Large intestine (tissue), 3 donors: ENCODE data around the gene ANKRD16. TPM values are rescaled to one million over a fixed set of nuclear protein-coding genes. Genes with fewer than 3 reads are reported as not detected.
"Not testable (repeated sequence)": the region's sequence is repeated elsewhere in the genome, so short reads cannot be mapped to it uniquely, and the experiment has no call there.

Experiments
- DNase-seq, 2 donors: peaks; one replicate each; pipeline versions ENCODE4 v3.0.0 to v3.0.0-alpha.2; 2013
- H3K27ac ChIP-seq: one replicate; pipeline ENCODE4 v1.5.1; 2013; ENCODE audit warnings: low read length
- H3K27me3 ChIP-seq: 2 replicates; pipeline ENCODE4 v1.6.1; 2013; ENCODE audit warnings: low read length; ENCODE audit not compliant: control insufficient read depth, insufficient read depth
- H3K36me3 ChIP-seq: 2 replicates; pipeline ENCODE4 v1.6.1; 2013; ENCODE audit warnings: low read length; ENCODE audit not compliant: control insufficient read depth, insufficient read depth
- H3K4me1 ChIP-seq: one replicate; pipeline ENCODE4 v1.6.1; 2013; ENCODE audit warnings: low read length; ENCODE audit not compliant: control insufficient read depth, insufficient read depth
- H3K4me3 ChIP-seq: one replicate; pipeline ENCODE4 v1.5.1; 2013; ENCODE audit warnings: low read length
- H3K9me3 ChIP-seq: one replicate; pipeline ENCODE4 v1.6.1; 2013; ENCODE audit warnings: mild to moderate bottlenecking, low read depth, low read length, moderate library complexity; ENCODE audit not compliant: control insufficient read depth
- WGBS: methylation state at CpG from one replicate; pipeline ENCODE4 v1.1.5; 2013; ENCODE audit warnings: low lambda C conversion rate; ENCODE audit not compliant: insufficient coverage; 5-methylcytosine and 5-hydroxymethylcytosine counted together
- polyA plus RNA-seq: library from polyadenylated mRNA; unstranded; fragments of 120-200 nt; gene quantifications from one replicate; pipeline ENCODE4 v1.2.1, GENCODE V29; 2013

ANKRD16 gene
- polyA plus RNA-seq, 1 donor: 7.9 TPM

GRCh38 chr10:5841965-5842364, 47.7 kb downstream of the ANKRD16 start:
- Histone ChIP-seq H3K27me3 (peaks cover 6% of the 10 kb centered on the region), H3K4me1 (no peaks in the 10 kb centered on the region), H3K4me3 (no peak overlapping the region), H3K36me3 (no peaks in the 10 kb centered on the region), H3K9me3 (no peaks in the 10 kb centered on the region), H3K27ac (no peak overlapping the region)
- no peak for DNase-seq
- WGBS: no CpG with 5 or more reads among the region's 14 CpGs

DNA sequence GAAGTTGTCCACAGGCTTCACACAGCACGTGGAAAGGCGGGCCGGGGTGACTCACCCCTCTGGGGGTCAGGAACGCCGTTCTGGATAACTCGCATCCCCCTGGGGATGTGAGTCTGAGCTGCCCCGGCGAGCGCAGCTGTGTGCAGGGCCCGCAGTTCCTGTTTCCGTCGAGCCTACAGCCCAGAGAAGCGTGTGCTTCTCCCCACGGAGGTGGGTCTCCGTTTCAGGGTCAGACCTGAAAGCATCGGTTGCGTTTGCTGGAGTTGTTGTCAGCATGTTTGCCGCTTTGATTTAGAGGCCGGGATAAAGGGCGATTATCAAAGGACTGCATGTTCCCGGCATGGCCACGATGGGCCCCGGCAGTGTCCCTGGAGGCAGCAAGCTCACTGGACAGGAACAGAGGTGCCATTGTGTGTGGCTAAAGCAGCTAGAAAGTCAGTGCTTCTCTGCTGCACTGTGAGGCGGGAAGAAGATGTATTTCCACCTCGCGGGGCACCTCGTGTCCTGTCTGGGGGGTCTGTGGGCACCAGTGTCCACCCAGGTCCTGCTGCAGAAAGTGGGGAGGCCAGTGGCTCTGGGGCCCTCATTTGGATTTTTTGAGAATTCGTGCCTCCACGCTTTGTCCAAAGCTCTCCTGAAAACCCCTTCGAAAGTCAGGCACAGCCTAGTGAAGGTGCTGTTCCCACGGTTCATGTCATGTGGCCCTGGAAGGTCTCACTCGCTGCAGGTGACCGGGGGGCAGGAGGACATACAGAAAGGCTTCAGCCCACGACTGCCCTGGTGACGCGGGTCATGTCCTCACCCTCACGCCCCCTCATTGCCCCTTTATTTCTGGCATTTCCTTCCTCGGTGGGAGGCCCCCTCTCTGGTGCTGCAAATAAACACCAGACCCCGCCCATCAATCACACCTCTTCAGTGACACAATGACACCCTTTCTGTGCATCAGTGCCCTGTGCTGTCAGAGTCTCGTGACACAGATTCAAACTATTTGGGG, 49.1 kb downstream of the ANKRD16 start:
- WGBS: no CpG with 5 or more reads among the region's 40 CpGs
- Histone ChIP-seq H3K9me3 (no peaks in the 10 kb centered on the region), H3K27me3 (peaks cover 6% of the 10 kb centered on the region), H3K27ac (no peak overlapping the region), H3K36me3 (no peaks in the 10 kb centered on the region), H3K4me3 (no peak overlapping the region), H3K4me1 (no peaks in the 10 kb centered on the region)
- DNase-seq: no peak

DNA sequence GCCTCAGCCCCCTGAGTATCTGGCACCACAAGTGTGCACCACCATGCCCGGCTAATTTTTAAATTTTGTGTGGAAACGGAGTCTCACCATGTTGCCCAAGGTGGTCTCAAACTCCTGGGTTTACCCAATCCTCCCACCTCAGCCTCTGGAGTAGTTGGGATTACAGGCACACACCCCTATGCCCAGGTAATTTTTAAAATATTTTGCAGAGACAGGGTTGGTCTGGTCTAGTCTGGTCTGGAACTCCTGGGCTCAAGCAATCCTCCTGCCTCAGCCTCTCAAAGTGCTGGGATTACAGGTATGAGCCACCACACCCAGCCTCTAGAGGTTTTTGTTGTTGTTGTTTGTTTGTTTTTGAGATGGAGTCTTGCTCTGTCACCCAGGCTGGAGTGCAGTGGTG, 53.5 kb downstream of the ANKRD16 start:
- no CpG with 5 or more reads among the region's 2 CpGs for WGBS
- not testable (repeated sequence) for H3K36me3 ChIP-seq, DNase-seq, H3K4me1 ChIP-seq, H3K9me3 ChIP-seq, H3K27ac ChIP-seq, H3K27me3 ChIP-seq, H3K4me3 ChIP-seq

DNA sequence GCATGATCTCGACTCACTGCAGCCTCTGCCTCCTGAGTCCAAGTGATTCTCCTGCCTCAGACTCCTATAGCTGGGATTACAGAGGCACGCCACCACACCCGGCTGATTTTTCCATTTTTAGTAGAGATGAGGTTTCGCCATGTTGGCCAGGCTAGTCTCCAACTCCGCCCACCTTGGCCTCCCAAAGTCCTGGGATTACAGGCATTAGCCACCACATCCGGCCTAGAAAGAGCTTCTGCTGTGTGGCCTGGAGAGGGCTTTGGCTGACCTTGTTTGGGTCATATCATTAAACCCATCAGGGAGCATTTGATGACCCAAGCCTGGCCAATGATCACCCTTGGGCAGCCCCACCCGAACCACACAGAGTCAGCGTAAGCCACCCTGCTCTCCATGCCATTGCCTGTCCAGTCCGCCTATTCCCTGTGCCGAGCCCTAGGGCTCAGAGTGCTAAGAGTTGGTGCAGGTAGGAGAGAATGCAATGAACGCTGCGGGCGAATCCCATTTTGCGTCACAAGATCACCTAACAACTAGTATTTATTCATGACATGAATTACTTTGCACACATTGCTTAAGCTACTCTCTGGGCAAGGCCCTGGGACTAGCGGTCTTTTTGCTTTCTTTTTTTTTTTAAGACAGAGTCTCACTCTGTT, 54.1 kb downstream of the ANKRD16 start:
- no peaks in the 10 kb centered on the region for H3K9me3 ChIP-seq
- no peaks in the 10 kb centered on the region for H3K36me3 ChIP-seq
- H3K27me3 ChIP-seq: peaks cover 5% of the 10 kb centered on the region
- WGBS: no CpG with 5 or more reads among the region's 15 CpGs
- no peak overlapping the region for H3K4me3 ChIP-seq
- H3K27ac ChIP-seq: no peak overlapping the region
- no peak for DNase-seq
- H3K4me1 ChIP-seq: no peaks in the 10 kb centered on the region

GRCh38 chr10:5833814-5834213, 55.9 kb downstream of the ANKRD16 start:
- Histone ChIP-seq H3K9me3 (no peaks in the 10 kb centered on the region), H3K27ac (no peak overlapping the region), H3K36me3 (no peaks in the 10 kb centered on the region), H3K4me1 (no peaks in the 10 kb centered on the region), H3K27me3 (no peaks in the 10 kb centered on the region), H3K4me3 (no peak overlapping the region)
- no peak for DNase-seq
- WGBS: 76% methylated on average over 2 of the region's 6 CpGs

GRCh38 chr10:5832946-5833345, 56.7 kb downstream of the ANKRD16 start:
- no peak overlapping the region for H3K27ac ChIP-seq
- H3K27me3 ChIP-seq: no peaks in the 10 kb centered on the region
- no peaks in the 10 kb centered on the region for H3K4me1 ChIP-seq
- no peaks in the 10 kb centered on the region for H3K9me3 ChIP-seq
- no peak overlapping the region for H3K4me3 ChIP-seq
- no peaks in the 10 kb centered on the region for H3K36me3 ChIP-seq
- no CpG with 5 or more reads among the region's 13 CpGs for WGBS
- DNase-seq: no peak

GRCh38 chr10:5831446-5831782, 58.3 kb downstream of the ANKRD16 start:
- no peak overlapping the region for H3K4me3 ChIP-seq
- no peaks in the 10 kb centered on the region for H3K36me3 ChIP-seq
- WGBS: 100% methylated on average over 2 of the region's 8 CpGs
- no peaks in the 10 kb centered on the region for H3K4me1 ChIP-seq
- H3K9me3 ChIP-seq: no peaks in the 10 kb centered on the region
- H3K27ac ChIP-seq: no peak overlapping the region
- DNase-seq: no peak
- H3K27me3 ChIP-seq: no peaks in the 10 kb centered on the region

DNA sequence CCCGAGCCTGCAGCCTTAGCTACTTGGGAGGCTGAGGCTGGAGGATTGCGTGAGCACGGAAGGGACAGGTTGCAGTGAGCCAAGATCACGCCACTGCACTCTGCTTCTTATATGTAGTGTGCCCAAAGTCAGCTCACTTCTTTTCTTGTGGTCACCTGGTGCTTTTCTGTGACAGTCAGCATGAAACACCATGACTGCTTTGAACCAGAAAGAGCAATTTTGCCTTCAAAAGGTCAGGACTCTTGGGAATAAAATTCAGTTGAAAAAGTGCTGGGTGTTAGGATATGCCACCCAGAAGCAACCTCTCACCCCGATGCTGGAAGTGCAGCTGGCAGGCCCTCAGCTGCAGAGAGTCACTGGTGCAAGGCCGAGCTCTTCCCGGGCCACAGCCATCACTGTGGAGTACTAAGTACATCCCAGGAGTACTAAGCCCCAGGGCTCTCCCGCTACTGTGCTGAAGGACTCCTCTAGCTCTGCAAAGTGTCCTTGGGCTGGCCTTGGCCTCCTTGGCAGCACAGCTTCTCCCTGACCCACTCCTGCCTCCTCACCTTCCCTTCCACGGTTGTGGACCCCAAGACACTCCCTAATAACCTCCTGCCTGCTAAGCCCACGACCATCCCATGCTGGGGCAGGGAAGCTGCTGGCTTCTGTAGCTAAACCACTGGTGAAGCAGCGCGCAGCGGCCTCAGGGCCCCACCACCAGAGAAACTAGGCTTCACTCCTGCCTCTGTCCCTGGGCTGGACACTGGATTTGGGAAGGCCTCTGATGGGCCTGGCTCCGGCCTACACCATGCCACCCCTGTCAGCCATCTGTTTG, 58.9 kb downstream of the ANKRD16 start:
- H3K4me1 ChIP-seq: no peaks in the 10 kb centered on the region
- H3K4me3 ChIP-seq: no peak overlapping the region
- no CpG with 5 or more reads among the region's 14 CpGs for WGBS
- no peaks in the 10 kb centered on the region for H3K9me3 ChIP-seq
- H3K27ac ChIP-seq: no peak overlapping the region
- no peak for DNase-seq
- H3K27me3 ChIP-seq: no peaks in the 10 kb centered on the region
- H3K36me3 ChIP-seq: no peaks in the 10 kb centered on the region

- Histone ChIP-seq H3K4me1 (no peaks in the 10 kb centered on the region), H3K9me3 (no peaks in the 10 kb centered on the region), H3K36me3 (no peaks in the 10 kb centered on the region), H3K27me3 (no peaks in the 10 kb centered on the region), H3K27ac (no peak overlapping the region), H3K4me3 (no peak overlapping the region)
- WGBS: no CpG with 5 or more reads among the region's 9 CpGs
- DNase-seq: no peak
Observed at GRCh38 chr10:5829267-5829666, 60.4 kb downstream of the ANKRD16 start.

GRCh38 chr10:5828725-5829124, 61.0 kb downstream of the ANKRD16 start:
- WGBS: no CpG with 5 or more reads among the region's 16 CpGs
- H3K27ac ChIP-seq: no peak overlapping the region
- no peaks in the 10 kb centered on the region for H3K9me3 ChIP-seq

More at GRCh38 chr10:5828725-5829124, 61.0 kb downstream of the ANKRD16 start:
- Histone ChIP-seq H3K4me1 (no peaks in the 10 kb centered on the region), H3K27me3 (no peaks in the 10 kb centered on the region), H3K4me3 (no peak overlapping the region), H3K36me3 (no peaks in the 10 kb centered on the region)
- no peak for DNase-seq
